Mesenchymal stem cell (in vitro differentiated cells and primary cell): ENCODE data around the gene MYL7. TPM values are rescaled to one million over a fixed set of nuclear protein-coding genes. Genes with fewer than 3 reads are reported as not detected.

ENCODE experiments used
- DNase-seq: peaks from one replicate; pipeline ENCODE4 v3.0.0-alpha.2; 2013
- H2AFZ ChIP-seq: one replicate; pipeline ENCODE4 v1.6.1; 2013; ENCODE audit warnings: low read depth, mild to moderate bottlenecking, control low read depth, inconsistent platforms, low read length, moderate library complexity
- H2AK5ac ChIP-seq: 2 replicates; pipeline ENCODE4 v1.6.1; 2013; ENCODE audit warnings: low read length, moderate library complexity, mild to moderate bottlenecking, inconsistent platforms; ENCODE audit not compliant: severe bottlenecking
- H2BK120ac ChIP-seq: one replicate; pipeline ENCODE4 v1.6.1; 2013; ENCODE audit warnings: low read depth, mild to moderate bottlenecking, inconsistent platforms, low read length, moderate library complexity
- H2BK12ac ChIP-seq, 2 experiments: one replicate each; pipeline ENCODE4 v1.6.1; 2013; ENCODE audit warnings: inconsistent platforms in 2 of 2, low read length in 2 of 2, mild to moderate bottlenecking in 2 of 2, moderate library complexity in 2 of 2, control low read depth in 1 of 2
- H2BK15ac ChIP-seq: one replicate; pipeline ENCODE4 v1.6.1; 2013; ENCODE audit warnings: mild to moderate bottlenecking, low read depth, inconsistent platforms; ENCODE audit not compliant: poor library complexity, severe bottlenecking
- H2BK5ac ChIP-seq: 2 replicates; pipeline ENCODE4 v1.6.1; 2013; ENCODE audit warnings: low read depth, mild to moderate bottlenecking, low read length, control low read depth, inconsistent platforms; ENCODE audit not compliant: poor library complexity, severe bottlenecking
- H3K14ac ChIP-seq, 2 experiments: one replicate each; pipeline ENCODE4 v1.6.1; 2013; ENCODE audit warnings: inconsistent platforms in 2 of 2, low read length in 2 of 2, control low read depth in 1 of 2, mild to moderate bottlenecking in 1 of 2, moderate library complexity in 1 of 2
- H3K18ac ChIP-seq, 2 experiments: one replicate each; pipeline ENCODE4 v1.6.1; 2013; ENCODE audit warnings: inconsistent platforms in 2 of 2, low read length in 2 of 2, control low read depth in 1 of 2, low read depth in 1 of 2, mild to moderate bottlenecking in 1 of 2
- H3K23ac ChIP-seq, 2 experiments: one replicate each; pipeline ENCODE4 v1.6.1; 2013; ENCODE audit warnings: inconsistent platforms in 2 of 2, low read length in 2 of 2, mild to moderate bottlenecking in 2 of 2, moderate library complexity in 2 of 2, control low read depth in 1 of 2
- H3K27ac ChIP-seq: 2 replicates; pipeline ENCODE4 v1.5.1; 2013; ENCODE audit warnings: mild to moderate bottlenecking, moderate library complexity, low read length, control low read depth, inconsistent platforms; ENCODE audit not compliant: poor library complexity, severe bottlenecking
- H3K27me3 ChIP-seq, 2 experiments: 2 replicates each; pipeline versions ENCODE4 v1.6.1 to v1.7.0; 2013; ENCODE audit warnings: low read length in 2 of 2, mild to moderate bottlenecking in 2 of 2, moderate library complexity in 2 of 2, control low read depth in 1 of 2, inconsistent platforms in 1 of 2; ENCODE audit not compliant: control insufficient read depth in 1 of 2, insufficient read depth in 1 of 2
- H3K36me3 ChIP-seq, 2 experiments: 2 replicates each; pipeline versions ENCODE4 v1.6.1 to v1.7.0; 2013; ENCODE audit warnings: low read length in 2 of 2, control low read depth in 1 of 2, inconsistent platforms in 1 of 2, low read depth in 1 of 2, mild to moderate bottlenecking in 1 of 2; ENCODE audit not compliant: insufficient read depth in 2 of 2, control insufficient read depth in 1 of 2
- H3K4ac ChIP-seq, 2 experiments: one replicate each; pipeline ENCODE4 v1.6.1; 2013; ENCODE audit warnings: inconsistent platforms in 2 of 2, low read length in 2 of 2, mild to moderate bottlenecking in 2 of 2, moderate library complexity in 2 of 2, control low read depth in 1 of 2, low read depth in 1 of 2
- H3K4me1 ChIP-seq: 2 replicates; pipeline ENCODE4 v1.6.1; 2013; ENCODE audit warnings: low read depth, low read length, control low read depth; ENCODE audit not compliant: control insufficient read depth, insufficient read depth
- H3K4me2 ChIP-seq: 2 replicates; pipeline ENCODE4 v1.6.1; 2013; ENCODE audit warnings: low read length, mild to moderate bottlenecking, inconsistent platforms; ENCODE audit not compliant: poor library complexity, severe bottlenecking
- H3K4me3 ChIP-seq, 2 experiments: 2 replicates each; pipeline versions ENCODE4 v1.5.1 to v1.7.0; 2013; ENCODE audit warnings: low read length in 2 of 2, mild to moderate bottlenecking in 2 of 2, control low read depth in 1 of 2, low read depth in 1 of 2; ENCODE audit not compliant: insufficient read depth in 1 of 2
- H3K79me1 ChIP-seq: replicated peaks from 2 replicates; pipeline ENCODE4 v1.6.1; 2013; ENCODE audit warnings: mild to moderate bottlenecking, control low read depth, low read length, inconsistent platforms; ENCODE audit not compliant: poor library complexity, severe bottlenecking
- H3K9ac ChIP-seq: 2 replicates; pipeline ENCODE4 v1.7.0; 2013; ENCODE audit warnings: mild to moderate bottlenecking, low read length, moderate library complexity
- H3K9me3 ChIP-seq: 2 replicates; pipeline ENCODE4 v1.7.0; 2013; ENCODE audit warnings: mild to moderate bottlenecking, low read length; ENCODE audit not compliant: control insufficient read depth
- H4K8ac ChIP-seq: one replicate; pipeline ENCODE4 v1.6.1; 2013; ENCODE audit warnings: inconsistent platforms, mild to moderate bottlenecking, low read length, moderate library complexity
- H4K91ac ChIP-seq: one replicate; pipeline ENCODE4 v1.6.1; 2013; ENCODE audit warnings: mild to moderate bottlenecking, low read length, inconsistent platforms
- whole genome bisulfite sequencing: methylation state at CpG from one replicate; pipeline ENCODE4 v1.1.7; 2013; ENCODE audit warnings: mixed read lengths; 5-methylcytosine and 5-hydroxymethylcytosine counted together
- polyA plus RNA-seq, 2 experiments: library from polyadenylated mRNA; stranded (reverse); fragments of 200-250 nt; gene quantifications; one replicate each; pipeline ENCODE4 v1.2.3, GENCODE V29; 2013

The MYL7 gene
- not detected for polyA plus RNA-seq (2013, experiment 1 of 2)
- polyA plus RNA-seq (2013, experiment 2 of 2), result not detected

- H3K27ac ChIP-seq, result no peak within 1 kb of the TSS
- H2AK5ac ChIP-seq, result no peak within 1 kb of the TSS
- H3K4me3 ChIP-seq, result no peak within 1 kb of the TSS
- no peaks in the 10 kb centered on the region for H3K36me3 ChIP-seq
- H3K27me3 ChIP-seq, result peaks cover 18 to 24% of the 10 kb centered on the region in 2 experiments
- H3K23ac ChIP-seq, result no peak within 1 kb of the TSS
- no peak within 1 kb of the TSS for H3K4ac ChIP-seq
- no peak within 1 kb of the TSS for H4K91ac ChIP-seq
- no peak within 1 kb of the TSS for H2BK12ac ChIP-seq
- H3K79me1 ChIP-seq, result no peaks in the 10 kb centered on the region
- H3K4me2 ChIP-seq, result no peak within 1 kb of the TSS
- H2BK15ac ChIP-seq, result peak within 1 kb of the TSS; percentile 44
- no peak for DNase-seq
- H3K4me1 ChIP-seq, result peaks cover 13% of the 10 kb centered on the region
- no peak within 1 kb of the TSS for H3K9ac ChIP-seq
- H3K9me3 ChIP-seq, result no peaks in the 10 kb centered on the region
- H2BK5ac ChIP-seq, result no peak within 1 kb of the TSS
- no peak within 1 kb of the TSS for H4K8ac ChIP-seq
- no peak within 1 kb of the TSS for H3K18ac ChIP-seq
- WGBS, result 54% methylated on average over 6 of the region's 6 CpGs
- no peak within 1 kb of the TSS for H2AFZ ChIP-seq
- peak within 1 kb of the TSS in 1 of 2 experiments; percentile 48 for H3K14ac ChIP-seq
- no peak within 1 kb of the TSS for H2BK120ac ChIP-seq
Observed at GRCh38 chr7:44141221-44141850, at the start of gene MYL7. MYL7 (minus strand) TSS chr7:44141332; CDS start chr7:44141305, 27 bp downstream.

GRCh38 chr7:44189993-44190872 is 49.1 kb upstream of the MYL7 start:
- no peak for DNase-seq
- WGBS, result 83% methylated on average over 14 of the region's 14 CpGs

GRCh38 chr7:44189286-44189992 is 48.3 kb upstream of the MYL7 start, which contains the start of gene GCK:
GCK (minus strand) TSS chr7:44189439; CDS start chr7:44188953, 486 bp downstream.
- Histone ChIP-seq H4K8ac (no peak within 1 kb of the TSS), H3K36me3 (no peaks in the 10 kb centered on the region), H3K4me3 (no peak within 1 kb of the TSS), H3K9me3 (no peaks in the 10 kb centered on the region), H2BK12ac (no peak within 1 kb of the TSS), H4K91ac (no peak within 1 kb of the TSS), H2BK5ac (no peak within 1 kb of the TSS), H3K18ac (no peak within 1 kb of the TSS), H3K79me1 (no peaks in the 10 kb centered on the region), H3K4ac (no peak within 1 kb of the TSS), H3K27me3 (peaks cover 0 to 4% of the 10 kb centered on the region in 2 experiments), H2BK120ac (no peak within 1 kb of the TSS), H3K14ac (no peak within 1 kb of the TSS), H3K27ac (no peak within 1 kb of the TSS), H2AK5ac (peak within 1 kb of the TSS; percentile 33), H3K23ac (no peak within 1 kb of the TSS), H2BK15ac (no peak within 1 kb of the TSS), H2AFZ (no peak within 1 kb of the TSS), H3K4me2 (no peak within 1 kb of the TSS), H3K9ac (no peak within 1 kb of the TSS), H3K4me1 (peaks cover 35% of the 10 kb centered on the region)
- no peak for DNase-seq
- 93% methylated on average over 11 of the region's 11 CpGs for WGBS

More at GRCh38 chr7:44189993-44190872, 49.1 kb upstream of the MYL7 start:
- Histone ChIP-seq H3K27me3 (peaks cover 0 to 4% of the 10 kb centered on the region in 2 experiments), H3K27ac (no peak overlapping the region), H4K91ac (no peak overlapping the region), H3K36me3 (no peaks in the 10 kb centered on the region), H3K4me2 (no peak overlapping the region), H3K4me3 (no peak overlapping the region), H3K23ac (no peak overlapping the region), H2BK5ac (no peak overlapping the region), H3K9ac (no peak overlapping the region), H4K8ac (no peak overlapping the region), H3K4me1 (peaks cover 33% of the 10 kb centered on the region), H3K9me3 (no peaks in the 10 kb centered on the region), H3K79me1 (no peaks in the 10 kb centered on the region), H3K14ac (no peak overlapping the region), H3K18ac (no peak overlapping the region), H2AK5ac (no peak overlapping the region), H2BK120ac (no peak overlapping the region), H3K4ac (no peak overlapping the region), H2AFZ (no peak overlapping the region), H2BK12ac (no peak overlapping the region), H2BK15ac (no peak overlapping the region)
